Thoracic aorta endothelial cell (primary cell): ENCODE data around the gene LEMD1. TPM values are rescaled to one million over a fixed set of nuclear protein-coding genes. Genes with fewer than 3 reads are reported as not detected.

Experiments used
- small RNA-seq: library from RNA; depleted of rRNA; stranded (forward); fragments of <200 nt; gene quantifications from one replicate; pipeline ENCODE3, GENCODE V24; 2012
- total RNA-seq: library from RNA; depleted of rRNA; stranded (reverse); fragments of >200 nt; gene quantifications from 2 replicates; pipeline ENCODE4 v1.2.3, GENCODE V29; 2012

Gene LEMD1
- not detected in 2 replicates for total RNA-seq

GRCh38 chr1:205421798-205422197, at the start of gene LEMD1:
Gene LEMD1 (minus strand): TSS chr1:205422056. CDS start chr1:205420536, 1,520 bp downstream.

GRCh38 chr1:205455581-205456382, 33.9 kb upstream of the LEMD1 start, which contains the start of gene BLACAT1:
Gene BLACAT1 (minus strand): TSS chr1:205456045.

GRCh38 chr1:205356440-205357139, 65.3 kb downstream of the LEMD1 start, which contains the start of gene KLHDC8A:
Gene KLHDC8A (minus strand): TSS chr1:205356922. CDS start chr1:205343604, 13,318 bp downstream.

Small RNA genes lying within 50 kb of the gene (small RNA-seq; reads per million reads assigned to genes)
- gene MIR135B (not detected), gene SNRPGP10 (not detected)

Other genes with a start within 250 kb of the LEMD1 start
- 10.6 and 10.8 TPM in 2 replicates for gene DSTYK, start 210.4 kb downstream of the LEMD1 start, total RNA-seq
- 1.7 and 2.2 TPM in 2 replicates for gene TMCC2, start 194.1 kb downstream of the LEMD1 start, total RNA-seq
- 0.86 and 0.93 TPM in 2 replicates for gene NUAK2, start 100.3 kb downstream of the LEMD1 start, total RNA-seq
- gene KLHDC8A, start 65.1 kb downstream of the LEMD1 start, total RNA-seq, result not detected in 2 replicates
- under 0.01 TPM in 1 of 2 replicates, not detected in the other for gene BLACAT1, start 34.0 kb upstream of the LEMD1 start, total RNA-seq
- 0.13 and 0.22 TPM in 2 replicates for gene CDK18, start 82.6 kb upstream of the LEMD1 start, total RNA-seq
- gene ELK4, start 210.0 kb upstream of the LEMD1 start, total RNA-seq, result 87.1 and 92.8 TPM in 2 replicates